Chondrocyte (in vitro differentiated cells): ENCODE measurements around the gene N4BP2L1. TPM values are rescaled to one million over a fixed set of nuclear protein-coding genes. Genes with fewer than 3 reads are reported as not detected.
"Not testable (repeated sequence)": the region's sequence is repeated elsewhere in the genome, so short reads cannot be mapped to it uniquely, and the experiment has no call there.

Experiments used
- DNase-seq: peaks from one replicate; pipeline ENCODE4 v3.0.0; 2021; ENCODE audit warnings: mixed read lengths, low spot score
- H3K27ac Mint-ChIP-seq: one replicate; pipeline ENCODE4 v1.8.0; 2021; ENCODE audit warnings: mild to moderate bottlenecking, moderate library complexity, mixed read lengths; ENCODE audit not compliant: unreplicated experiment
- H3K27me3 Mint-ChIP-seq: 2 replicates; pipeline ENCODE4 v1.8.0; 2021; ENCODE audit warnings: low read depth, mixed read lengths
- H3K36me3 Mint-ChIP-seq: 2 replicates; pipeline ENCODE4 v1.8.0; 2021; ENCODE audit warnings: low read depth, mixed read lengths
- H3K4me1 Mint-ChIP-seq: 2 replicates; pipeline ENCODE4 v1.8.0; 2021; ENCODE audit warnings: low read depth, mild to moderate bottlenecking, mixed read lengths
- H3K4me3 Mint-ChIP-seq: one replicate; pipeline ENCODE4 v1.8.0; 2021; ENCODE audit warnings: mild to moderate bottlenecking, moderate library complexity, mixed read lengths; ENCODE audit not compliant: unreplicated experiment
- H3K9me3 Mint-ChIP-seq: 2 replicates; pipeline ENCODE4 v1.8.0; 2021; ENCODE audit warnings: low read depth, mixed read lengths
- CTCF ChIP-seq: fragments of 200-600 bp; sonication (generic); IDR thresholded peaks from 2 replicates; pipeline ENCODE4 v1.5.0; 2021; ENCODE audit warnings: antibody characterized with exemption, mild to moderate bottlenecking, moderate library complexity
- total RNA-seq: library from RNA; stranded (reverse); gene quantifications from 3 replicates; pipeline ENCODE4 v1.2.1, GENCODE V29; 2021

N4BP2L1 gene
- total RNA-seq, 1 donor from 2014 or later, result 3.3 TPM

- TF ChIP-seq CTCF, result peak; percentile 75
- no peaks in the 10 kb centered on the region for H3K36me3 Mint-ChIP-seq
- H3K4me1 Mint-ChIP-seq, result no peaks in the 10 kb centered on the region
- DNase-seq, result no peak
- no peaks in the 10 kb centered on the region for H3K27me3 Mint-ChIP-seq
- H3K4me3 Mint-ChIP-seq, result no peak overlapping the region
- no peaks in the 10 kb centered on the region for H3K9me3 Mint-ChIP-seq
- no peak overlapping the region for H3K27ac Mint-ChIP-seq
Measured at GRCh38 chr13:32381539-32381938, 46.4 kb downstream of the N4BP2L1 start.

- H3K27me3 Mint-ChIP-seq, result no peaks in the 10 kb centered on the region
- no peaks in the 10 kb centered on the region for H3K9me3 Mint-ChIP-seq
- H3K27ac Mint-ChIP-seq, result no peak overlapping the region
- H3K36me3 Mint-ChIP-seq, result peaks cover 6% of the 10 kb centered on the region
- no peaks in the 10 kb centered on the region for H3K4me1 Mint-ChIP-seq
- TF ChIP-seq CTCF, result peak; percentile 67
- DNase-seq, result no peak
- no peak overlapping the region for H3K4me3 Mint-ChIP-seq
Measured at GRCh38 chr13:32378012-32378411, 49.9 kb downstream of the N4BP2L1 start.

GRCh38 chr13:32376642-32377415 is 51.1 kb downstream of the N4BP2L1 start:
- Mint-ChIP-seq H3K27ac (no peak overlapping the region), H3K4me3 (no peak overlapping the region), H3K4me1 (no peaks in the 10 kb centered on the region), H3K27me3 (no peaks in the 10 kb centered on the region), H3K9me3 (no peaks in the 10 kb centered on the region), H3K36me3 (peaks cover 6% of the 10 kb centered on the region)
- DNase-seq, result no peak
- TF ChIP-seq CTCF, result no peak

GRCh38 chr13:32370805-32371204 is 57.1 kb downstream of the N4BP2L1 start:
- DNase-seq, result no peak
- no peak for TF ChIP-seq CTCF
- peaks cover 3% of the 10 kb centered on the region for H3K9me3 Mint-ChIP-seq
- no peak overlapping the region for H3K4me3 Mint-ChIP-seq
- H3K36me3 Mint-ChIP-seq, result peaks cover 8% of the 10 kb centered on the region
- H3K27me3 Mint-ChIP-seq, result no peaks in the 10 kb centered on the region
- no peaks in the 10 kb centered on the region for H3K4me1 Mint-ChIP-seq
- H3K27ac Mint-ChIP-seq, result no peak overlapping the region

- Mint-ChIP-seq H3K36me3 (no peaks in the 10 kb centered on the region), H3K4me1 (peaks cover 5% of the 10 kb centered on the region), H3K27ac (no peak overlapping the region), H3K27me3 (no peaks in the 10 kb centered on the region), H3K9me3 (no peaks in the 10 kb centered on the region), H3K4me3 (no peak overlapping the region)
- TF ChIP-seq CTCF, result no peak
- DNase-seq, result no peak
Measured at GRCh38 chr13:32362574-32362973, 65.4 kb downstream of the N4BP2L1 start.

- H3K27me3 Mint-ChIP-seq, H3K4me1 Mint-ChIP-seq, H3K27ac Mint-ChIP-seq, H3K4me3 Mint-ChIP-seq, H3K36me3 Mint-ChIP-seq, DNase-seq, H3K9me3 Mint-ChIP-seq: not testable (repeated sequence)
Measured at GRCh38 chr13:32355935-32356334, 72.0 kb downstream of the N4BP2L1 start.
